Activated CD8-positive, alpha-beta memory T cell treated with anti-CD3 and anti-CD28 coated beads, Interleukin-2, amount 50 U/mL, for 1 hour (primary cell): ENCODE results near the gene GLT6D1.

Experiments used
- DNase-seq: peaks from one replicate; pipeline ENCODE4 v3.0.0-alpha.2; 2020; ENCODE audit errors: extremely low read depth

GLT6D1 gene

GRCh38 chr9:135584934-135585333 is 54.4 kb downstream of the GLT6D1 start:
- no peak for DNase-seq

GRCh38 chr9:135584371-135584770 is 55.0 kb downstream of the GLT6D1 start:
- DNase-seq, result no peak

- no peak for DNase-seq
Observed at GRCh38 chr9:135583688-135584011, 55.7 kb downstream of the GLT6D1 start.

- no peak for DNase-seq
Observed at GRCh38 chr9:135582966-135583687, 56.2 kb downstream of the GLT6D1 start.

GRCh38 chr9:135582541-135582940 is 56.8 kb downstream of the GLT6D1 start:
- DNase-seq, result no peak

- DNase-seq, result no peak
Observed at GRCh38 chr9:135581636-135582426, 57.5 kb downstream of the GLT6D1 start.

- DNase-seq, result no peak
Observed at GRCh38 chr9:135580664-135581380, 58.5 kb downstream of the GLT6D1 start.

- DNase-seq, result no peak
Observed at GRCh38 chr9:135579889-135580660, 59.3 kb downstream of the GLT6D1 start.

- DNase-seq, result no peak
Observed at GRCh38 chr9:135579356-135579755, 60.0 kb downstream of the GLT6D1 start.

- DNase-seq, result no peak
Observed at GRCh38 chr9:135577256-135577655, 62.1 kb downstream of the GLT6D1 start.

GRCh38 chr9:135575995-135576631 is 63.2 kb downstream of the GLT6D1 start:
- no peak for DNase-seq

- DNase-seq, result no peak
Observed at GRCh38 chr9:135574943-135575342, 64.4 kb downstream of the GLT6D1 start.

GRCh38 chr9:135574331-135574730 is 65.0 kb downstream of the GLT6D1 start:
- DNase-seq, result no peak
